Ovary (tissue), 9 donors: ENCODE data around the gene PDE5A. TPM values are rescaled to one million over a fixed set of nuclear protein-coding genes. Genes with fewer than 3 reads are reported as not detected.
"Not testable (repeated sequence)": the region's sequence is repeated elsewhere in the genome, so short reads cannot be mapped to it uniquely, and the experiment has no call there.

Experiments
- DNase-seq, 5 donors: peaks; one replicate each; pipeline ENCODE4 v3.0.0-alpha.2; 2019 to 2020
- H3K27ac ChIP-seq, 2 donors: fragments of 200-600 bp; one replicate each; pipeline versions ENCODE4 v1.5.1 to v1.8.0; 2019 to 2022
- H3K27me3 ChIP-seq: fragments of 200-600 bp; one replicate; pipeline ENCODE4 v1.8.0; 2022
- H3K36me3 ChIP-seq: fragments of 200-600 bp; sonication (generic); one replicate; pipeline ENCODE4 v1.5.1; 2019
- H3K4me1 ChIP-seq: one replicate; pipeline ENCODE4 v1.8.1; 2013; ENCODE audit warnings: mild to moderate bottlenecking, moderate library complexity; ENCODE audit not compliant: insufficient read depth
- H3K4me3 ChIP-seq: fragments of 200-600 bp; sonication (generic); one replicate; pipeline ENCODE4 v1.5.1; 2017
- H3K9me3 ChIP-seq, 2 donors: fragments of 200-600 bp in 1 of 2; sonication (generic) in 1 of 2; one replicate each; pipeline versions ENCODE4 v1.5.1 to v1.8.1; 2013 to 2019; ENCODE audit warnings: mild to moderate bottlenecking in 1 of 2, moderate library complexity in 1 of 2
- EP300 ChIP-seq: sonication (generic); formaldehyde crosslinking; IDR thresholded peaks from one replicate; pipeline ENCODE4 v1.6.1; 2017; ENCODE audit warnings: antibody characterized with exemption
- POLR2A ChIP-seq: fragments of 450-650 bp; IDR thresholded peaks from one replicate; pipeline ENCODE4 v1.6.1; 2017; ENCODE audit warnings: antibody characterized with exemption, mild to moderate bottlenecking, moderate library complexity
- WGBS, 3 donors: extraction: QIAGEN DNeasy Blood & Tissue Kit in 1 of 3; methylation state at CpG; one replicate each; pipeline versions ENCODE4 v1.1.5 to v1.1.7; 2013 to 2017; 5-methylcytosine and 5-hydroxymethylcytosine counted together
- intact Hi-C, 4 donors: fragments of 100-400 bp; cut with DNase I; formaldehyde crosslinking; loops; one replicate each; pipeline versions ENCODE4 v1.11.0 to v1.15.1; 2022 to 2023
- polyA plus RNA-seq, 2 donors: library from polyadenylated mRNA; stranded (reverse); fragments of 200-250 nt in 1 of 2; fragments of 350-450 nt in 1 of 2; fragmentation: Illumina TruSeq in 1 of 2; extraction: RNeasy Lipid Tissue Mini Kit (QIAGEN cat#74804) in 1 of 2; gene quantifications; one replicate each; pipeline ENCODE4 v1.2.3, GENCODE V29; 2013 to 2014
- total RNA-seq, 7 donors: library from RNA; depleted of rRNA in 2 of 7; stranded (reverse); fragments of >200 nt in 2 of 7; fragmentation: NEBNext Ultra II Directional in 3 of 7; extraction: Animal tissue kit (Norgen Biotek cat#: 25700) in 3 of 7; gene quantifications; one replicate each; pipeline versions ENCODE4 v1.1.0 to v1.2.4, GENCODE V29; 2016 to 2023
- TF ChIP-seq, protein P1 (sequence below), 3 donors: fragments of 450-650 bp in 2 of 3; fragments of 200-600 bp in 1 of 3; IDR thresholded peaks; one replicate each; pipeline versions ENCODE4 v1.5.1 to v1.8.0; 2016 to 2022; ENCODE audit warnings: antibody characterized with exemption in 3 of 3, mild to moderate bottlenecking in 1 of 3
- donor health status: DM: no; HTN: no; CAD: no; lungs with moderate emphysema.
- donor health status: DM: no; HTN: no; CAD: no.
- donor health status: Bipolar disorder and iron deficiency.
- donor health status: DM: yes; HTN: yes; CAD: no.
- donor health status: DM: no; HTN: no; CAD: no.
- donor health status: DM: yes; HTN: yes; CAD: no.

Gene PDE5A
- total and polyA plus RNA-seq, 9 donors, result 4.6 to 25.3 (median 9.7) TPM

GRCh38 chr4:119641765-119642164 is 13.2 kb upstream of the PDE5A start:
- no peaks in the 10 kb centered on the region for H3K9me3 ChIP-seq
- H3K27me3 ChIP-seq, result no peaks in the 10 kb centered on the region
- no peaks in the 10 kb centered on the region for H3K4me1 ChIP-seq
- H3K4me3 ChIP-seq, result no peak overlapping the region
- TF ChIP-seq EP300, result no peak
- TF ChIP-seq, protein P1, sequence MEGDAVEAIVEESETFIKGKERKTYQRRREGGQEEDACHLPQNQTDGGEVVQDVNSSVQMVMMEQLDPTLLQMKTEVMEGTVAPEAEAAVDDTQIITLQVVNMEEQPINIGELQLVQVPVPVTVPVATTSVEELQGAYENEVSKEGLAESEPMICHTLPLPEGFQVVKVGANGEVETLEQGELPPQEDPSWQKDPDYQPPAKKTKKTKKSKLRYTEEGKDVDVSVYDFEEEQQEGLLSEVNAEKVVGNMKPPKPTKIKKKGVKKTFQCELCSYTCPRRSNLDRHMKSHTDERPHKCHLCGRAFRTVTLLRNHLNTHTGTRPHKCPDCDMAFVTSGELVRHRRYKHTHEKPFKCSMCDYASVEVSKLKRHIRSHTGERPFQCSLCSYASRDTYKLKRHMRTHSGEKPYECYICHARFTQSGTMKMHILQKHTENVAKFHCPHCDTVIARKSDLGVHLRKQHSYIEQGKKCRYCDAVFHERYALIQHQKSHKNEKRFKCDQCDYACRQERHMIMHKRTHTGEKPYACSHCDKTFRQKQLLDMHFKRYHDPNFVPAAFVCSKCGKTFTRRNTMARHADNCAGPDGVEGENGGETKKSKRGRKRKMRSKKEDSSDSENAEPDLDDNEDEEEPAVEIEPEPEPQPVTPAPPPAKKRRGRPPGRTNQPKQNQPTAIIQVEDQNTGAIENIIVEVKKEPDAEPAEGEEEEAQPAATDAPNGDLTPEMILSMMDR (IDR thresholded peaks at IDR 0.05), result no peak
- no peak for TF ChIP-seq POLR2A
- intact Hi-C loops, result no loop called here
- no peak for DNase-seq
- H3K36me3 ChIP-seq, result no peaks in the 10 kb centered on the region
- H3K27ac ChIP-seq, result no peak overlapping the region

DNA sequence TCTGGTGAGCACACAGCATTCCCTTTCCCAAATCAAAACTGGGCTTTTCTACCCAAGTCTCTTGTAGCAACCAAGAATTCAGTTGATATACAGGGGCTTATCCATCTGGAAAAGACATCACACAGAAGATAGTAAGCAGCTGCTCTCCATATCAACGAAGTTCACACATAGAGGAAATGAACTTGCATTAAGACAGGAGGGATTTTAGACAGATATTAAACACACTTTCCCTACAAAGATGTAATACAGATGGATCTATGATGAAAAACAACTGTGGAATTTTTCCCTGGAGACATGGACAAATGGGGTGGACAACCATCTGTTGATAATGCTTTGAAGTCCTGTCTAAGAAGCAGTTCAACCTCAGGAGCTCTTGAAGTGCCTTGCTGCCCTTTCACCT is 9.8 kb upstream of the PDE5A start:
- TF ChIP-seq, protein P1 (IDR thresholded peaks at IDR 0.05), result no peak
- no peak for TF ChIP-seq POLR2A
- no peak for TF ChIP-seq EP300
- H3K36me3 ChIP-seq, result no peaks in the 10 kb centered on the region
- 9 to 18% (median 13%) methylated on average over 1 of the region's 1 CpG for WGBS, 3 donors
- H3K27ac ChIP-seq, result no peak overlapping the region
- no peak overlapping the region for H3K4me3 ChIP-seq
- no peaks in the 10 kb centered on the region for H3K27me3 ChIP-seq
- no peaks in the 10 kb centered on the region for H3K4me1 ChIP-seq
- intact Hi-C loops, result no loop called here
- DNase-seq, result no peak
- no peaks in the 10 kb centered on the region for H3K9me3 ChIP-seq

DNA sequence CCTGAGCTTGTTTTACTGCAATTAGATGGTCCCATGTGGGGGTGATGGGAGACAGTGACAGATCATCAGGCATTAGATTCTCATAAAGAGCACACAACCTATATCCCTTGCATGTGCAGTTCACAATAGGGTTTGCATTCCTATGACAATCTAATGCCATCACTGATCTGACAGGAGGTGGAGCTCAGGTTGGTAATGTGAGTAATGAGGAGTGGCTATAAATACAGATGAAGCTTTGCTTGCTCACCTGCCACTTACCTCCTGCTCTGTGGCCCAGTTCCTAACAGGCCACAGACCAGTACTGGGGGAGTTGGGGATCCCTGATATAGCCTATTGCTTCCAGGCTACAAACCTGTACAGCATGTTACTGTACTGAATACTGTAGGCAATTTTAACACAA is 8.2 kb upstream of the PDE5A start:
- H3K36me3 ChIP-seq, H3K27ac ChIP-seq, H3K4me3 ChIP-seq, H3K27me3 ChIP-seq, DNase-seq, H3K9me3 ChIP-seq, intact Hi-C loops, H3K4me1 ChIP-seq: not testable (repeated sequence)

- Histone ChIP-seq H3K27ac (no peak overlapping the region), H3K9me3 (no peaks in the 10 kb centered on the region), H3K27me3 (no peaks in the 10 kb centered on the region), H3K4me1 (no peaks in the 10 kb centered on the region), H3K36me3 (no peaks in the 10 kb centered on the region), H3K4me3 (no peak overlapping the region)
- TF ChIP-seq EP300 (no peak), POLR2A (no peak)
- TF ChIP-seq, protein P1 (IDR thresholded peaks at IDR 0.05), result no peak
- no peak for DNase-seq
- intact Hi-C loops, result loop anchor here in 1 of 4 donors (5.0 kb wide), 1 partner anchor 430 kb away; no protein-coding TSS in a partner anchor
- WGBS, 3 donors, result 78 to 94% (median 86%) methylated on average over 1 of the region's 1 CpG
Observed at GRCh38 chr4:119632216-119632615, 3.6 kb upstream of the PDE5A start.

DNA sequence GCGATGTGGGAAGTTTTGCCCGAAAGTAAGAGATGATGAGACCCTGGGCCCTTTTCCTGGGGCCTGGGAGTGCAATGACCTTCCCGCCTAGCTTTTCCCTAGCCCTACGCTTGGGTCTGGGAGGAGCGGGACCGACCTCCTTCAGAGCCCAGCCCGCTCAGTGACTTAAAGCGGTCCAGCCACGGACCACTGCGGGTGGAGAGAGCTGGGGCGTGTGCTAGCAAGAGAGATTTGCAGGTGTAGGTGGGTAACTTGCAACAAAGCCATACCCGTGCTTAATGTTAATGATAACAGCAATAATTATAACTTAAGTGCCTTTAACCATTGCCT is 503 bp upstream of the PDE5A start:
- Histone ChIP-seq H3K27me3 (no peaks in the 10 kb centered on the region), H3K9me3 (no peaks in the 10 kb centered on the region), H3K4me3 (peak overlapping the region; percentile 70), H3K27ac (peak overlapping the region; percentile 42 to 76), H3K36me3 (no peaks in the 10 kb centered on the region), H3K4me1 (peaks cover 2% of the 10 kb centered on the region)
- no peak for DNase-seq
- WGBS, 3 donors, result 1% methylated on average over 12 of the region's 12 CpGs
- intact Hi-C loops, result loop anchor here in 2 of 4 donors (2.0 to 10.0 kb wide), 4 partner anchors 64 to 422 kb away; no protein-coding TSS in a partner anchor
- no peak for TF ChIP-seq EP300
- TF ChIP-seq POLR2A, result no peak
- TF ChIP-seq, protein P1 (IDR thresholded peaks at IDR 0.05), result no peak
